Transverse colon (tissue), 4 donors: ENCODE measurements around the gene EVI5L.

Source experiments
- EP300 ChIP-seq: sonication (generic); formaldehyde crosslinking; IDR thresholded peaks from one replicate; pipeline ENCODE4 v1.6.1; 2017; ENCODE audit warnings: antibody characterized with exemption, low read depth
- POLR2A ChIP-seq: fragments of 450-650 bp; IDR thresholded peaks from one replicate; pipeline ENCODE4 v1.6.1; 2016; ENCODE audit warnings: antibody characterized with exemption, mild to moderate bottlenecking, moderate library complexity
- POLR2AphosphoS5 ChIP-seq, 3 donors: sonication (generic); formaldehyde crosslinking; IDR thresholded peaks; one replicate each; pipeline ENCODE4 v1.6.1; 2016; ENCODE audit warnings: antibody characterized with exemption in 3 of 3
- TF ChIP-seq, protein P1 (sequence below), 5 experiments: fragments of 200-600 bp in 3 of 5; fragments of 450-650 bp in 2 of 5; sonication (generic) in 3 of 5; IDR thresholded peaks; 1 replicate in 2 of 5; 2 replicates in 3 of 5; pipeline ENCODE4 v1.5.1; 2016 to 2017; ENCODE audit warnings: antibody characterized with exemption in 5 of 5, inconsistent platforms in 3 of 5, mild to moderate bottlenecking in 2 of 5, moderate library complexity in 1 of 5

DNA sequence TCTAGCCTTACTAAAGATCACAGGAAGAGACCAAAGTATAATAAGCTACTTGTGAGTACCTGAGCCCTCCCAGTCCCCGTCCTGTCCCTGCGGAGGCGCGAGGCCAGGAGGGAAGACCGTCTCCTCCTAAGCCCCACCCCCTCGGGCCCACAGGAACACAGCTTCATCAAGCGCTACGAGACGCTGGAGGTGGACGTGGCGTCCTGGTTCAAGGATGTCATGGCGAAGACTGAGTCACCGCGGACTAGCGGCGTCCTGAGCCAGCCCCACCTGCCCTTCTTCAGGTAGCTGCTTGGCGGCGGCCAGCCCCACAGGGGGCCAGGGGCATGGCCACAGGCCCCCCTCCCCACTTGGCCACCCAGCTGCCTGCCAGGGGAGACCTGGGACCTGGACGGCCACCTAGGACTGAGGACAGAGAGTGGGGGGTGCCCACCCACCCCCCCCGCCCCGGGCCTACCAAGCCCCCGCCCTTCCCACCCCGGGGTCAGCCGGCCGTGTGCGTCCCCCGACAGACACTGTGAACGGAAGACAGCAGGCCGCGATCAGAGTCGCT lies 82.2 kb downstream of the EVI5L start:
- TF ChIP-seq, protein P1, sequence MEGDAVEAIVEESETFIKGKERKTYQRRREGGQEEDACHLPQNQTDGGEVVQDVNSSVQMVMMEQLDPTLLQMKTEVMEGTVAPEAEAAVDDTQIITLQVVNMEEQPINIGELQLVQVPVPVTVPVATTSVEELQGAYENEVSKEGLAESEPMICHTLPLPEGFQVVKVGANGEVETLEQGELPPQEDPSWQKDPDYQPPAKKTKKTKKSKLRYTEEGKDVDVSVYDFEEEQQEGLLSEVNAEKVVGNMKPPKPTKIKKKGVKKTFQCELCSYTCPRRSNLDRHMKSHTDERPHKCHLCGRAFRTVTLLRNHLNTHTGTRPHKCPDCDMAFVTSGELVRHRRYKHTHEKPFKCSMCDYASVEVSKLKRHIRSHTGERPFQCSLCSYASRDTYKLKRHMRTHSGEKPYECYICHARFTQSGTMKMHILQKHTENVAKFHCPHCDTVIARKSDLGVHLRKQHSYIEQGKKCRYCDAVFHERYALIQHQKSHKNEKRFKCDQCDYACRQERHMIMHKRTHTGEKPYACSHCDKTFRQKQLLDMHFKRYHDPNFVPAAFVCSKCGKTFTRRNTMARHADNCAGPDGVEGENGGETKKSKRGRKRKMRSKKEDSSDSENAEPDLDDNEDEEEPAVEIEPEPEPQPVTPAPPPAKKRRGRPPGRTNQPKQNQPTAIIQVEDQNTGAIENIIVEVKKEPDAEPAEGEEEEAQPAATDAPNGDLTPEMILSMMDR (IDR thresholded peaks at IDR 0.05), result no peak
- no peak for TF ChIP-seq POLR2A
- no peak for TF ChIP-seq POLR2AphosphoS5 (IDR thresholded peaks at IDR 0.05)
- no peak for TF ChIP-seq EP300
